T-helper 2 cell (primary cell): Measurements from ENCODE around the gene CER1.

Experiments
- DNase-seq, 5 experiments: peaks; one replicate each; pipeline versions ENCODE4 v3.0.0 to v3.0.0-alpha.2; 2012 to 2022
- total RNA-seq, 2 donors: gene quantifications; one replicate each; lab custom pipeline; 2026; lab: John Stamatoyannopoulos, UW

CER1 gene
- 0 reads per million in 2 donors for total RNA-seq

- DNase-seq = no peak
Observed at GRCh38 chr9:14722391-14723035, at the start of gene CER1. CER1 (minus strand) TSS chr9:14722733; CDS start chr9:14722672, 61 bp downstream.

GRCh38 chr9:14770592-14770991 is 48.1 kb upstream of the CER1 start:
- DNase-seq = no peak

- DNase-seq = peak in 1 of 5 experiments; percentile 8
Observed at GRCh38 chr9:14769230-14769571, 46.7 kb upstream of the CER1 start.

- DNase-seq = peak in 1 of 5 experiments; percentile 12
Observed at GRCh38 chr9:14768405-14769229, 46.1 kb upstream of the CER1 start.

GRCh38 chr9:14766299-14766698 is 43.8 kb upstream of the CER1 start:
- DNase-seq = no peak

- DNase-seq = no peak
Observed at GRCh38 chr9:14761584-14761983, 39.1 kb upstream of the CER1 start.

GRCh38 chr9:14760060-14760459 is 37.5 kb upstream of the CER1 start:
- no peak for DNase-seq

- DNase-seq = no peak
Observed at GRCh38 chr9:14756291-14756690, 33.8 kb upstream of the CER1 start.

GRCh38 chr9:14752871-14753270 is 30.3 kb upstream of the CER1 start:
- DNase-seq = no peak

- DNase-seq = no peak
Observed at GRCh38 chr9:14752271-14752670, 29.7 kb upstream of the CER1 start.

GRCh38 chr9:14750821-14751220 is 28.3 kb upstream of the CER1 start:
- DNase-seq = no peak

- DNase-seq = peak in 1 of 5 experiments; percentile 30
Observed at GRCh38 chr9:14749741-14750211, 27.2 kb upstream of the CER1 start.

GRCh38 chr9:14748373-14748772 is 25.8 kb upstream of the CER1 start:
- no peak for DNase-seq

GRCh38 chr9:14747111-14747510 is 24.6 kb upstream of the CER1 start:
- DNase-seq = no peak

- no peak for DNase-seq
Observed at GRCh38 chr9:14746626-14747025, 24.1 kb upstream of the CER1 start.

GRCh38 chr9:14744768-14745167 is 22.2 kb upstream of the CER1 start:
- no peak for DNase-seq

GRCh38 chr9:14741369-14741768 is 18.8 kb upstream of the CER1 start:
- no peak for DNase-seq

- DNase-seq = no peak
Observed at GRCh38 chr9:14733133-14733532, 10.6 kb upstream of the CER1 start.

GRCh38 chr9:14731294-14731981 is 8.9 kb upstream of the CER1 start:
- no peak for DNase-seq

- DNase-seq = no peak
Observed at GRCh38 chr9:14730461-14730898, 7.9 kb upstream of the CER1 start.

GRCh38 chr9:14723301-14723700 is 768 bp upstream of the CER1 start:
- no peak for DNase-seq

GRCh38 chr9:14719231-14719923 is 3.2 kb downstream of the CER1 start:
- no peak for DNase-seq

- no peak for DNase-seq
Observed at GRCh38 chr9:14715102-14715501, 7.4 kb downstream of the CER1 start.
